Measurements from ENCODE around the gene COP1.

GRCh38 chr1:176195547-176195946 is 11.5 kb downstream of the COP1 start:
- TF ChIP-seq CTCF (IDR thresholded peaks at IDR 0.05) = no peak
- TF ChIP-seq EP300 (IDR thresholded peaks at IDR 0.05) = no peak
- TF ChIP-seq POLR2A (IDR thresholded peaks at IDR 0.05) = no peak
